Common myeloid progenitor, CD34-positive (primary cell): Measurements from ENCODE around the gene ACVR1.

ENCODE experiments used
- CTCF ChIA-PET: fragments of 350-600 bp; sonication (Branson Sonifier 250); formaldehyde crosslinking; loops from one replicate; lab custom pipeline; 2021; ENCODE audit warnings: antibody characterized with exemption; lab: Charles Lee
- POLR2A ChIA-PET: fragments of 350-600 bp; sonication (Branson Sonifier 250); formaldehyde crosslinking; loops from one replicate; lab custom pipeline; 2021; ENCODE audit warnings: antibody characterized with exemption; lab: Charles Lee
- DNase-seq, 3 donors: peaks; one replicate each; pipeline versions ENCODE4 v3.0.0 to v3.0.0-alpha.2; 2013
- H3K27ac ChIP-seq, 2 experiments: 1 replicate in 1 of 2; 2 replicates in 1 of 2; pipeline ENCODE4 v1.7.0; 2013; ENCODE audit warnings: inconsistent platforms in 2 of 2, low read length in 2 of 2, mild to moderate bottlenecking in 2 of 2, low read depth in 1 of 2, moderate library complexity in 1 of 2; ENCODE audit not compliant: severe bottlenecking in 2 of 2, insufficient read depth in 1 of 2, poor library complexity in 1 of 2
- H3K27me3 ChIP-seq, 5 experiments: replicated peaks in 2 of 5; 1 replicate in 3 of 5; 2 replicates in 2 of 5; pipeline versions ENCODE4 v1.6.1 to v1.7.0; 2013; ENCODE audit warnings: low read length in 4 of 5, mild to moderate bottlenecking in 2 of 5, moderate library complexity in 2 of 5, inconsistent platforms in 1 of 5; ENCODE audit not compliant: insufficient read depth in 5 of 5, control insufficient read depth in 4 of 5
- H3K36me3 ChIP-seq, 4 experiments: 1 replicate in 2 of 4; 2 replicates in 2 of 4; pipeline versions ENCODE4 v1.6.1 to v1.7.0; 2013; ENCODE audit warnings: low read length in 3 of 4, control low read depth in 1 of 4, mild to moderate bottlenecking in 1 of 4; ENCODE audit not compliant: control insufficient read depth in 4 of 4, insufficient read depth in 4 of 4
- H3K4me1 ChIP-seq, 4 experiments: 1 replicate in 3 of 4; 2 replicates in 1 of 4; pipeline versions ENCODE4 v1.6.1 to v1.7.1; 2013; ENCODE audit warnings: low read length in 3 of 4, mild to moderate bottlenecking in 3 of 4, control low read depth in 1 of 4, inconsistent platforms in 1 of 4, moderate library complexity in 1 of 4; ENCODE audit not compliant: control insufficient read depth in 4 of 4, insufficient read depth in 4 of 4; ENCODE audit errors: control extremely low read depth in 1 of 4
- H3K4me3 ChIP-seq, 7 experiments: 1 replicate in 4 of 7; 2 replicates in 3 of 7; pipeline versions ENCODE4 v1.5.1 to v1.7.0; 2013; ENCODE audit warnings: mild to moderate bottlenecking in 7 of 7, low read length in 6 of 7, moderate library complexity in 6 of 7, inconsistent platforms in 2 of 7, low read depth in 2 of 7, control low read depth in 1 of 7; ENCODE audit not compliant: insufficient read depth in 4 of 7, control insufficient read depth in 1 of 7; ENCODE audit errors: extremely low read depth in 1 of 7
- H3K9me3 ChIP-seq, 5 experiments: 1 replicate in 4 of 5; 2 replicates in 1 of 5; pipeline versions ENCODE4 v1.6.1 to v1.7.1; 2013; ENCODE audit warnings: low read length in 4 of 5, mild to moderate bottlenecking in 2 of 5, inconsistent platforms in 1 of 5, low read depth in 1 of 5, moderate library complexity in 1 of 5; ENCODE audit not compliant: control insufficient read depth in 4 of 5, insufficient read depth in 2 of 5; ENCODE audit errors: control extremely low read depth in 1 of 5
- WGBS: methylation state at CpG from one replicate; pipeline ENCODE4 v1.1.5; 2013; ENCODE audit not compliant: insufficient coverage; 5-methylcytosine and 5-hydroxymethylcytosine counted together

Gene ACVR1

DNA sequence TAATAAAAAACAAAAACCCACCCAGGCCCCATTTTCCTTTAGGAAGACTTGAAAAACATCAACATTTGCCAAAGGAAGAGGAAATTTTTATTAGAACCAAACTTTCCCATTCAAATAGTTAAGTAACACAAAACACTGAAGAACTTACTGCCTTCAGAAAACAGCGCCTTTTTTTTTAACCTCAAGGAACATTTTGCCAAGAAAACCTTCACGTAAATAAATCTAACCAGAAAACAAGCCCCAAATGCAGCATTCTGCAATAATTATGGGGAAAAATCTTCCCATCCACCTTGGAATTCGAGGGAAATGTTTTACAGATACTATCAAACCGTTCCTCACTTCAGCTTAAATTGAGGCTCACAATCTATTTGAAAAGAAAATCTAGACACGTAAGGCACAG, 56.4 kb downstream of the ACVR1 start:
- 100% methylated on average over 3 of the region's 5 CpGs for WGBS

DNA sequence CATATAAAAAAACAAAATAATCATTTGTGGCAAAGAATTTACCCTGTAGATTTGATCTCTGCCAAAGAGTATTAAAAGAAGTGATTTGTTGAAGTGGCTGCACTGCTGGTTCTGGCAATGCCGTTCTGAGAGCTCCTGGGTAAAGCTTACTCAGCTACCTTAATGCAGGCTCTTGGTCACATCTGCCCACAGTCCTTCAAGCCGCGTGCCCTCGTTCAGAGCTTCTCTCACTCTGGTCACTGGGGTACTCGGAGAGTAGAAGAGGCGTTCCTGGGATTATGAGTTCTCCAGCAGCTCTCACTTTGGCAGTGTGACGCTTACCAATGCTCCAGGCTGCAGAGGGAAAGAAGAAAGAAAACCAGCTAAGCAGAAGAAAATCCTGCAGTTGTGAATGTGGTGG, 57.9 kb downstream of the ACVR1 start:
- Histone ChIP-seq H3K4me1 (peaks cover 0 to 2% (median 0%) of the 10 kb centered on the region in 4 experiments), H3K9me3 (no peaks in the 10 kb centered on the region), H3K27me3 (no peaks in the 10 kb centered on the region), H3K4me3 (no peak overlapping the region), H3K27ac (no peak overlapping the region), H3K36me3 (peaks cover 0 to 10% (median 6%) of the 10 kb centered on the region in 4 experiments)
- no peak for DNase-seq
- ChIA-PET POLR2A (no interaction called here), CTCF (interaction anchor here (0.8 kb wide), 1 partner anchor 18 kb away, joined by 3 read pairs; no protein-coding TSS in a partner anchor)
- WGBS = 97% methylated on average over 7 of the region's 7 CpGs

More for the DNA sequence above, 56.4 kb downstream of the ACVR1 start:
- H3K9me3 ChIP-seq = no peaks in the 10 kb centered on the region
- no peak overlapping the region for H3K27ac ChIP-seq
- H3K4me1 ChIP-seq = peaks cover 0 to 2% (median 0%) of the 10 kb centered on the region in 4 experiments
- DNase-seq = no peak
- no peaks in the 10 kb centered on the region for H3K27me3 ChIP-seq
- H3K36me3 ChIP-seq = peaks cover 0 to 14% (median 6%) of the 10 kb centered on the region in 4 experiments
- POLR2A ChIA-PET = no interaction called here
- CTCF ChIA-PET = interaction anchor here (0.6 to 1.3 kb wide), 2 partner anchors 14 to 1230 kb away, joined by 3 to 4 read pairs; no protein-coding TSS in a partner anchor
- H3K4me3 ChIP-seq = no peak overlapping the region

DNA sequence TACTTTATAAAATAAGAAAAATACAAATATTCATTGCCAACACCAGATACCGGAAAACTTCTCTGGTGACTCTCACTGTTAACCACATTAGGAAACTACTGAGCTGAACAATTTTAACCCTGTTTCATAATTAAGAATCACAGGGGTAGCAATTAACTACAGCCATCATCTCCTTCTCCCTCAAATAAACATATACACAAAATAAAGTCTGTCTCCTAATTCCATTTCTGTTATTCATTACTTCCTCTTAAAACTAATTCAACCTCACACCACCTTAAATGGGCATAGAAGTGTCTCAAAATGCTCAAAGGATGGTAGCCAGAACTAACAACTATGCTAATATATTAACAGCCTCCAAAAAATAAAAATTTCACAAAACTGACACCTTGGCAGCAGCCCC, 60.7 kb downstream of the ACVR1 start:
- ChIA-PET POLR2A (no interaction called here), CTCF (no interaction called here)
- Histone ChIP-seq H3K4me3 (no peak overlapping the region), H3K9me3 (no peaks in the 10 kb centered on the region), H3K27ac (no peak overlapping the region), H3K4me1 (no peaks in the 10 kb centered on the region), H3K27me3 (no peaks in the 10 kb centered on the region), H3K36me3 (peaks cover 0 to 10% (median 6%) of the 10 kb centered on the region in 4 experiments)
- DNase-seq = no peak
- 83% methylated on average over 1 of the region's 1 CpG for WGBS

- H3K4me3 ChIP-seq = no peak overlapping the region
- H3K9me3 ChIP-seq = no peaks in the 10 kb centered on the region
- no peak overlapping the region for H3K27ac ChIP-seq
- H3K36me3 ChIP-seq = peaks cover 0 to 10% (median 6%) of the 10 kb centered on the region in 4 experiments
- H3K27me3 ChIP-seq = no peaks in the 10 kb centered on the region
- DNase-seq = no peak
- no peaks in the 10 kb centered on the region for H3K4me1 ChIP-seq
- WGBS = no CpG with 5 or more reads among the region's 2 CpGs
- POLR2A ChIA-PET = no interaction called here
- CTCF ChIA-PET = no interaction called here
Observed at GRCh38 chr2:157813467-157813866, 62.7 kb downstream of the ACVR1 start.

DNA sequence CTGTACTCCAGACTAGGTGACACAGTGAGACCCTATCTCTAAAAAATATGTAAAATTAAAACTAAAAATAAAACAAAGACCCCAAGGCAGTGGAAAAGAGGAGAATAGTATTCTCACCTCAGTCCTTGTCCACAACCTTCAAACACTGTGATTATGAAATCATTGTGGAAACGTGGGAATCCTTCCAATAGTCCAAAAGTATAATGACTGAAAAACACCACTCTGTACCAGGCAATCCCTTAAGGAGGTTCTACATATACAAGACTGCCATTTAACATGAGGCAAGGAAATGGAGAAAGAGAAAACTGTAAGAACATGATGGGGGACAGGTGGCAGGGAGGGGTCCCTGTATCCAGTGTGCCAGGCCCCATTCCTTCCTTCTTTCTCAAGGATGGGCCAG, 66.1 kb downstream of the ACVR1 start:
- H3K4me1 ChIP-seq = no peaks in the 10 kb centered on the region
- CTCF ChIA-PET = interaction anchor here (0.9 kb wide), 1 partner anchor 17 kb away, joined by 3 read pairs; no protein-coding TSS in a partner anchor
- H3K9me3 ChIP-seq = no peaks in the 10 kb centered on the region
- H3K4me3 ChIP-seq = no peak overlapping the region
- no peak overlapping the region for H3K27ac ChIP-seq
- no peaks in the 10 kb centered on the region for H3K27me3 ChIP-seq
- DNase-seq = no peak
- POLR2A ChIA-PET = no interaction called here
- WGBS = no CpG with 5 or more reads among the region's 1 CpG
- peaks cover 0 to 2% (median 0%) of the 10 kb centered on the region in 4 experiments for H3K36me3 ChIP-seq

- Histone ChIP-seq H3K4me3 (no peak overlapping the region), H3K4me1 (no peaks in the 10 kb centered on the region), H3K27ac (no peak overlapping the region), H3K9me3 (no peaks in the 10 kb centered on the region), H3K27me3 (no peaks in the 10 kb centered on the region), H3K36me3 (peaks cover 0 to 2% (median 0%) of the 10 kb centered on the region in 4 experiments)
- WGBS = 100% methylated on average over 1 of the region's 4 CpGs
- DNase-seq = no peak
- ChIA-PET POLR2A (no interaction called here), CTCF (interaction anchor here (0.9 kb wide), 1 partner anchor 16 kb away, joined by 3 read pairs; no protein-coding TSS in a partner anchor)
Observed at GRCh38 chr2:157809212-157809611, 66.9 kb downstream of the ACVR1 start.

DNA sequence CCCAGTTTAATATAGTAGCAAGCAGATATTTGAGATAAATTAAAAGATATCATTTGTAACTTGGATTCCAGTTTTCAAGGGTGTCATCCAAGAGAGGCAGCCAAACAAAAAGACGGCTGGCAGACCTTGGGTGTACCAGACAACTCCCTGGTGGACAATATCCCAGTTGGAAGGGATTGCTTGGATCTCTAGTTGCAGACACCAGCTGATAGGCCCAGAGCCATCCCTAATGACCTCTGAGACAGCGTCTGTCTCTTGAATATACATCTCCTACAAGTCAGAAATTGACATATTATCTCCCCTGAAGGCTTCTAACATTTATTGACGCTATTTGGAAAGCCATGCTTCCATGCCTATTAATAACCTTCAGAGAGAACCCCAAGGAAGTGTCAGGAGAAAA, 67.7 kb downstream of the ACVR1 start:
- no peak for DNase-seq
- 100% methylated on average over 1 of the region's 3 CpGs for WGBS
- peaks cover 0 to 2% (median 0%) of the 10 kb centered on the region in 4 experiments for H3K36me3 ChIP-seq
- no peak overlapping the region for H3K27ac ChIP-seq
- CTCF ChIA-PET = no interaction called here
- H3K4me3 ChIP-seq = no peak overlapping the region
- H3K4me1 ChIP-seq = no peaks in the 10 kb centered on the region
- POLR2A ChIA-PET = no interaction called here
- no peaks in the 10 kb centered on the region for H3K27me3 ChIP-seq
- H3K9me3 ChIP-seq = no peaks in the 10 kb centered on the region
